Caki2 (cell line): ENCODE measurements around the gene METTL14. TPM values are rescaled to one million over a fixed set of nuclear protein-coding genes. Genes with fewer than 3 reads are reported as not detected.

Source experiments
- DNase-seq: peaks from one replicate; pipeline ENCODE4 v3.0.0-alpha.2; 2015; ENCODE audit warnings: low read depth
- in situ Hi-C: cut with HindIII; loops from 2 replicates; pipeline ENCODE4 v1.10.0; 2016; ENCODE audit warnings: low sequenced_read_pairs, low pct_unique_long_range_greater_than_20kb, mixed read lengths
- total RNA-seq: library from RNA; depleted of rRNA; stranded (reverse); fragments of >200 nt; shearing (Covaris generic); gene quantifications from 2 replicates; pipeline ENCODE4 v1.2.3, GENCODE V29; 2014; ENCODE audit warnings: low replicate concordance; rRNA removed

METTL14 gene
- total RNA-seq, 1 experiment from 2014 or later = 7.3 TPM

DNA sequence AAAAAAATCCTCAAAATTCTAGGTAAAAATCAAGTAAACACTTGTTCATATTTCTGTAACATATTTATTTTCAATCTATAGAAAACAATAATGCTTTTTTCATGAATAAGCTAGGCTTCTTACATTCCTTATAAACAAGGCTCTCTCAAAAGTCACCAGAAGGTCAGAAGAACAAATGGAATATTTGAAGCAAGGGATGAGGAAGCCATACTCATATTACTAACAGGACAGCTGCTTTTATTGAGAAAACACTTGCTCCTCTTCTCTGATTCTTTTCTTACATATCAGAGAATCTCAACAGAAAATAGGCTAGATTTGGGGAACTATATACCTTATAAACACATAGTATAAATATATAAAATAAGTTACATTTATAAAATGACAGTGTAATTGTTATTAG lies 67.9 kb downstream of the METTL14 start:
- in situ Hi-C loops = no loop called here
- DNase-seq = no peak

DNA sequence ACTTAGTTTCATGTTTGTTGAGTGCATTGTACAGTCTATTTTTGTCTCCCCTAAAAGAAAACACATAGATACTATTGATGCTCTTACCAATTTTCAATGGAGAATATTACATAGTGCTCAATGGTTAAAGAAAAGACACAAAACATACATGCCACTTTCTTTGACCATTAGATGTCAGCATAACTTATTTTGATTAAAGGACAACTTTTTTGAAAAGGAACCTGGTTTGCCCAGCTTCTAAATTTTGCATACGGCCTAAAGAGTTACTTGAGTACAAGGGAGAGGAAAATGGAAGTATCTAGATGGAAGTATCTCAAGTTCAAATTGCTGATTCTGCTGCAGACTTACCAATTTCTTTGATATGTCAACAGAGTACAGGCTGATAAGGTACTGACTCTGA lies 68.5 kb downstream of the METTL14 start:
- in situ Hi-C loops = no loop called here
- no peak for DNase-seq

DNA sequence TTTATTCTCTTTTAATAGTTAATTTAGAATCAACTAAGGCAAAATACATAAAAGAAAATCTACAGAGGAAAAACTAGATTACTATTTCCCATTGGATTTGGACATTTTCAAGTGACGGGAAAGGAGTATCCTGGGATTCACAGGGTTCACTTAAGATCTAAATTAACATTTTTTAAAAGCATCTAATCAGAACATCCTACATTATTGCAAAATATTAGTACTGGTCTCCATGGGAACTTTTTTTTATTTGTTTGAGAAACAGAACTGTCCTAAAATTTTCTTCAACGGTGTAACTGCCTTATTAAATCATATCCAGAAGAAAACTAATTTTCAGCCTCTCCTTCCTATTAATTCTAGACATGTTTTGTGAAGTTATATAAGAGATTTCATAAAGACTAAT lies 69.7 kb downstream of the METTL14 start:
- in situ Hi-C loops = no loop called here
- DNase-seq = no peak

DNA sequence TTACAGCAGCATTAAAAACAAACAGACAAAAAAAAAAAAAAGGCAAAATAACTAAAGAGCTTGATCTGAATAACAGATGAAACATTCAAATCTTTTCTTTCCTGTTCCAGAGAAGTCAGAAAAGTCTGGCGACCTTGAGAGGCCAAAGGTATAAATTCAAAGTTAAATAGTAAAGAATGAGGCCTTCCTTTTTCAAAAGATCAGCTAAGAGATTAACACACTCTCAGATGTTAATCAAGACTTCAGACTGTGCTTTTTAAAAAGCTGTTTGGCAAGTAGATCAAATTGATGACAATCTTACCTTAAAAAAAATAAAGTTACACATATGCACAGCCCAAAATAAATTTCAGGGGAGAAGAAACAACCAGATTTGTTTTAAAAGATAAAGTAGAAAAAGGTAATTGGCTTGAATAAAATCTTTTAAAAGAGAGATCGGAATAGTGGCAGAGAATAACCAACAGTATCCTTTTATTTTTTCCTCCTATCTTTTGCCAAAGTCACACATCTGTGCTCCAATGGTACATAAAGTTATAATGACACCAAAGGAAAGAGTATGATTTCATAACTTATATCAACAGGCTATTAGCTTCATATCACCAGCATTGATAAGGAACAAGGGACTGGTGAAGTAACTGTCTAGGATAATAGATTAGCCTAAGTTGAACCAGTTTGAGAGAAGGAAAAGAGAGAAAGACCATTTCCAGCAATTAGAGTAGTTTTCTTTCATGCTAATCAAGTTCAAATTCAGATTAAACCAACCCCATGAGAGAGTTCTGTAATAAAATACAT lies 70.4 kb downstream of the METTL14 start:
- in situ Hi-C loops = no loop called here
- DNase-seq = no peak

DNA sequence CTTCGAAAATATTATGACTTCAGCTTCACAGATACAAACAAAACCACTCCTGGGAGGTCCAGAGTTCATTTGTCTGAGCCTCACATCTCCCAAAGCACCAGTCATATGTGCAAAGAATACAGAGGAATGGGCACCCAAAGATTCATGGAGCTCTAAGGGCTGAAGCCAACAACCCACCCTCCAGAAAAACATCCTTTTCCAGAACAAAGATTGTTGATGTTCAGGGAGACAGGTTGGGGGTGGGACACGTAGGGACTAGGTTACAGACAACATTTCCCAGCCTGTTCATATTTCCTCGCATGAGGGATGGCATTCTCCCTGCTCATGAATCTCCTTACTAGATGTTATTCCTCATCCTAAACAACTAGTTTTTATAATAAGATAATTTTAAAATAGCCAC lies 71.2 kb downstream of the METTL14 start:
- in situ Hi-C loops = no loop called here
- DNase-seq = no peak

DNA sequence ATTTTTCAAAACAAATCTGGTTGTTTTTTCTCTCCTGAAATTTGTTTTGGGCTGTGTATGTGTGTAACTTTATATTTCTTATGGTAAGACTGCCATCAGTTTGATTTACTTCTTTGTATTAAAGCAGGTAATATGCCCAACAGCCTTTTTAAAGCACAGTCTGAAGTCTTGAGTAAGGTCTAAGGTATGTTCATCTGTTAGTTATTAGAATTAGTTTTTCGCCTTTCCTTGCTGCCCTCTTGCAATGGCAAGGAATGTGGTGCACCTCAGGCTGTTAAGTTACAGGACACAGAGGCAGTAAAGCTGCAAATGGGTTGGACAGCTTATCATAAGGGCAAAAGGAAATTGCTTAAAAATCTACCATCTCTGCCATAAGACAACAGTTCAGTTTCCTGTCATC lies 71.8 kb downstream of the METTL14 start:
- DNase-seq = no peak

DNA sequence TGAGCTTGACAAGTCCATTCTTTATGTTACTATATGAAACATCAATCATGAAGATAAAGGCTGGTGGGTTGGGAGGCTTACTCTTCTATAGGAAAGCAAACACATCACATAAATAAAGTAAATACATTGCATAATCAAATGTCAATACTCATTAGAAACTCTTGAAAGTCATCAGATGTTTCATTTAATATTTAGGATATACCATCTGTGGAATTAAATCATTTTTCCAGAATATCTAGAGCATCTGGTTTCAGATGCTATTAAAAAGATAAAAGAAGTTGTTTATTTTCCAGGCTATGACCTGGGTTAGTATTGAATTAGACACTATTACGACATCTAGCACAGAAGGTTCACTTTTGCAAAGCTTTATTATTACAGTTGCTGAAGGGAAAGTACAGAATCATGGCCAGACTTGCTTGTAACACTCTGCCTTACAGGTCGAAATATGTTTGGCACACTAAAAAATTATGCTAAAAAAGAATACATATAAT lies 72.6 kb downstream of the METTL14 start:
- in situ Hi-C loops = no loop called here
- no peak for DNase-seq

More for the DNA sequence above, 71.8 kb downstream of the METTL14 start:
- in situ Hi-C loops = no loop called here

DNA sequence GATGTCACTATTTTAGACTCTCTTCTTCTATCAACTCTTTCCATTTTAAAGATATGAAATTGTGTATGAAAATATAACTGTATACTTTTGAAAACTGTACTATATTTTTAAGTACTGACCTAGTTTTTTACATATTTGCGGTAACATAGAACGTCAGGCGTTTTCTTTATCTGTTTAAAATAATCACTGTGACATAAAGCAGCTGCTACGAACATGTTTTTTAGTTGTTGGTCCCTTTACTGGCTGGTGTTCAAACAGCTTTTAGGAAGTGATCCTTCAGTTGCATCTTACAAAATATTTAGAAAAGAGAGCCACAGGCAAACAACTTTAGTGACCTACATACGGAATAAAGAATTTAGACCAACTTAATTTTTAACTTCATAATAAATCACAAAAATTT lies 73.1 kb downstream of the METTL14 start:
- DNase-seq = no peak
- in situ Hi-C loops = no loop called here

DNA sequence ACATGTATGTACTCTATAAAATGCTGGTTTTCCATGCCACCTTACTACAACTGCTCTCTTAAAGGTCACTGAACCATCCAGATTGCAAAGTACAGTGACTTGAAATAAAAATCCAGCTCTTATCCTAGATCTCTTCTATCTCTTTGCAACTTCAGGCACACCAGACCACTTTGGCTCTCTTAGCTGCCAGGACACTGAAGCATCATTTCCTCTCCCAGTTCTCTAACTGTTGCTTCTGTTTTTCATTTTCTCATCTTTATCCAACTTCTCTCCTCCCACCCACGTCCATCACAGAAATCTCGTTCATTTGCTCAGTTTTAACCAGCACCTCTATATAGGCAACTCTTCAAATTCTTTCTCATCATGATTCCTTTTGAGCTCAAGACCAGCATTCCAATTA lies 74.3 kb downstream of the METTL14 start:
- in situ Hi-C loops = no loop called here
- DNase-seq = no peak

DNA sequence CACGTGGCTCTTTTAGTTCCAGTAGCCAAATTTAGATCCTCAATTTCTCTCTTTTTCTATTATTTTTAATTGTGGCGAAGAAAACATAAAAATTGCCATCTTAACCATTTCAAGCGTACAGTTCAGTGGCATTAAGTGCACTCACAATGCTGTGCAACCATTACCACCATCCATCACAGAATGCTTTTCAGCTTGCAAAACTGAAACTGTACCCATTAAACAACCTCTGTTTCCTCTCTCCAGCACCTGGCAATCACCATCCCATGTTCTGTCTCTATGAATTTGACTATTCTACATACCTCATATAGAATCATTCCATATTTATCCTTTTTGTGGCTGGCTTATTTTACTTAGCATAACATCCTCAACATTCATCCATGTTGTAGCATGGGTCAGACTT lies 74.9 kb downstream of the METTL14 start:
- DNase-seq = no peak
- in situ Hi-C loops = no loop called here

DNA sequence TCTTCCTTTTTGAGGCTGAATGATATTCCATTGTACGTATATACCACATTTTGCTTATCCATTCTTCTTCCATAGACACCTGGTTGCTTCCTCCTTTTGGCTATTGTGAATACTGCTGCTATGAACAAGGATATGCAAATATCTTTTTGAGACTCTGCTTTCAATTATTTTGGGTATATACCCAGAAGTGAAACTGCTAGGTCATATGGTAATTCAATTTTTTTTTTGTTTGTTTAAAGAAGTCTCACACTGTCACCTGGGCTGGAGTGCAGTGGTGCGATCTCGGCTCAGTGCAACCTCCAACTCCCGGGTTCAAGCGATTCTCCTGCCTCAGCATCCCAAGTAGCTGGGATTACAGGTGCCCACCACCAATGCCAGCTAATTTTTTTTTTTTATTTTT lies 75.3 kb downstream of the METTL14 start:
- DNase-seq = no peak
- in situ Hi-C loops = no loop called here

DNA sequence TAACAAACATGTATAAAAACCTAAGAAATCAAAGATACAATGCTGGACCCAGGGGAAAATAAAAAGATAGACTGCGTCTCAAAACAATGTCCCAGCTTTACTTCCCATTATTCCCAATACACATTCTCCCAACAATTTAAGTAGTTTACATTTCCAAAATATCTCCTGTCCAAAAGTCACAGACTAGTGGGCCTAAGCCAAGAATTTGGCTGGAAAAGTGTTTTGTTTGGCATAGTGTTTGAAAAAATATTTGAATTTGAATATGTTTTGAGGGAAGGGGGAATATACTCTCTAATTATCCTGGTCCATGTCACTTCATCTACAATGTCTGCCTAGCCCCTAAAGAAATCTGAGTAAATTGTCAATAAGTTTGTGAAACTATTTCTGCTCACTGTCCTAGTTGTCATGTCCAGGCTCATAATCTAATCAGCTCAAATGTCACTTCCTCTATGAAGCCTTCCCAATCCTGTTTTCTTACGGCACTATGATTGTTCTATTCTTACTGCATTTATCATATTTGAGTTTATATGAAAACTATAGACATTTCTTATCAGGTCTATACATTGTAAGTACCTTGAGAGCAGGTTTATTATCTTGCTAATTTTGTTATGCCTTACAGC lies 76.3 kb downstream of the METTL14 start:
- no peak for DNase-seq
- in situ Hi-C loops = no loop called here

DNA sequence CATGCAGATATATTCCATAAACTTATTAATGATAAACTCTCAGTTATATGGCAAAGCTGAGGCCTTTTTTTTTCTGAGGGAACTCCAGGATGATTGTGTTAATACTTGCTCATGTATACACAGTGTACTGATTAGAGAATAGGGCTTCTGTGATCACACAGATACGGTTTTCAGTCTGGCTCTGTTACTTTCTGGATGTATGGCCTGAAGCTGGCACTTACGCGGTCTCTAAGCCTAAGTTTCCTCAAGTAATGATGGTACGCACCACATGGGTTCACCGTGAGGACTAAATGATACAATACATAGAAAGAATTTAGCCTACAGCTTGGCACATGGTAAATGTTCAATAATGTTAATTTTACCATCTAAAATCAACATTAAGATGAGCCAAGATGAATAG lies 77.0 kb downstream of the METTL14 start:
- no peak for DNase-seq
- in situ Hi-C loops = no loop called here

DNA sequence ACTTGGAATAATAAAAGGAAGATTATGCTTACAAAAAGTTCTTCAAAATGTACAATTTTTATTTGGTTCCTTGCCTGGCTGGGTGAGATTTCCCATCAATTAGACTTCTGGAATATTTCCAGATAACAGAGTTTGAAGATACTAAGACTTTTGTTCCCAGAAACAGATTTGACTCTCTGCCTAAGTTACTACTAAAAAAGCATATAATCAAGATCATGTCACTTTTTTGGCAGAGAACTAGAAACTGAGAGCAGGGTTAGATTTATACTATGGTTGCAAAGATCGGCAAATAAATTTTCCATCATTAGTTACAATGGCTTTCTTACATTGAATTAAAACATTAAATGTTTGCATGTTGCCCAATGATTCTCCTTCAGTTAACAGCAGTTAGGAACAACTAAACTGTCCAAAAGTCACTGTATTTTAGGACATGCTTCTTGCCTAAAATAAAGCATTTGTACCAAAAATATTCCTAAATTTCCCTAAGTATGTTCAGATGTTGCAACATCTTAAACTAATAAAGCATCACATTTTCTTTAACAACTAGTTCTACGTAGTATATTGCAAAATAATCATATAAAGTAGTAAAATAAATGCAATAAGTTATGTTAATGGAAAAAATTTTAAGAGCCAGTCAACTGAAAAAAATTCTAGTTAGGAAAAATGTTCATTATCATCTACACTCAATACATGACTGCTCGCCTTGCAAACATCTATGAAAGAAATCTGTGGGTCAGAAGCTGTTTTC lies 77.7 kb downstream of the METTL14 start:
- no peak for DNase-seq
- in situ Hi-C loops = no loop called here

Other genes starting within 250 kb of the METTL14 start
- gene SEC24D, start 150.7 kb downstream of the METTL14 start, total RNA-seq = 31.7 and 42.6 TPM in 2 replicates
- gene SYNPO2, start 203.5 kb downstream of the METTL14 start, total RNA-seq = not detected in 2 replicates